GM18909 (cell line): Measurements from ENCODE around the gene NUP35.
"Not testable (repeated sequence)": the region's sequence is repeated elsewhere in the genome, so short reads cannot be mapped to it uniquely, and the experiment has no call there.

Source experiments
- ATAC-seq: cut with Tn5 transposase; IDR thresholded peaks from one replicate; pipeline ENCODE4 v1.9.1; 2021; ENCODE audit warnings: mild to moderate bottlenecking; ENCODE audit not compliant: unreplicated experiment, poor library complexity

NUP35 gene

DNA sequence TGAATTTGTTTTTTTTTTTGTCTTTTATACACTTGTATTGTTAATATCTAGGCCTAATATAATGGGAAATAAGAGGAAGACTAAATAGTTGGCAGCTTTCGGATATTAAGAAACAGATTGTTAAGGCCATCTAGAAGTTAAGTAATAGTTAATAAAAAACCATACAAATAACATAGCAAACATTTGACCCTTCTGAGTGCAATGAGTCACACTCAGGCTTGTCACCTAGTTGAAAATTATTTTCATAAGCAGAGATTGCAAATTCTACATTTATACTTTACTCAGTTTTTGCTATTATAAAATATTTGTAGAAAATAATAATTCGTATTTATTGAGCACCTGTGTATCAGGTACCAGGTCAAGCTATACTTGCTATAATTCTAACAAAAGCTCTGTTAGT lies 2.4 kb downstream of the NUP35 start:
- ATAC-seq = no peak

- ATAC-seq = no peak
These were observed 9.8 kb downstream of the NUP35 start for GRCh38 chr2:183134016-183134415.

- ATAC-seq = no peak
These were observed 24.7 kb downstream of the NUP35 start for GRCh38 chr2:183148955-183149354.

DNA sequence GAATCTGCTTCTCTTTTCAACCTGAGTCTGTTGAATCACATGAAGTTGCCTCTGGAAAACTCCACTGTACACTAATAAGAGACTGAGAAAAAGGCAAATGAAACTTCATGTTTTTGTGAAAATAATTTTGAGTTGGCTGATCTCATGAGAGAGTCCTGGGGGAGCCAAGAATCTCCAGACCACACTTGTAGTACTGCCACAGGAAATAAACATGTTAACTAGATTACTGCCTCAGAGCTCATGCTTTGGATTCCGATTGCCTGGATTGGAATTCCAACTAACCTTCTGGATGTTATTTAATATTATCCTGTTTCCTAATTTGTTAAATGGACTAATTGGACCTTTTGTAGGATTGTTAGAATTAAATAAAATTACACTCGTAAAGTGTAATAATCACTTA lies 25.2 kb downstream of the NUP35 start:
- no peak for ATAC-seq

GRCh38 chr2:183152280-183152679 lies 28.0 kb downstream of the NUP35 start:
- ATAC-seq = not testable (repeated sequence)

DNA sequence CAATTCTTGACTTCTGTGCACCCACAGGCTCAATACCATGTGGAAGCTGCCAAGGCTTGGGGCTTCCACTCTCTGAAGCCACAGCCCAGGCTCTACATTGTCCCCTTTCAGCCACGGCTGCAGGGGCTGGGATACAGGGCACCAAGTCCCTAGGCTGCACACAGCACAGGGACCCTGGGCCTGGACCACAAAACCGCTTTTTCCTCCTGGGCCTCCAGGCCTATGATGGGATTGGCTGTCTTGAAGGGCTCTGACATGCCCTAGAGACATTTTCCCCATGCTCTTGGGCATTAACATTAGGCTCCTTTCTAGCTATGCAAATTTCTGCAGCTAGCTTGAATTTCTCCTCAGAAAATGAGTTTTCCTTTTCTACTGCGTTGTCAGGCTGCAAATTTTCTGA lies 29.7 kb downstream of the NUP35 start:
- no peak for ATAC-seq

DNA sequence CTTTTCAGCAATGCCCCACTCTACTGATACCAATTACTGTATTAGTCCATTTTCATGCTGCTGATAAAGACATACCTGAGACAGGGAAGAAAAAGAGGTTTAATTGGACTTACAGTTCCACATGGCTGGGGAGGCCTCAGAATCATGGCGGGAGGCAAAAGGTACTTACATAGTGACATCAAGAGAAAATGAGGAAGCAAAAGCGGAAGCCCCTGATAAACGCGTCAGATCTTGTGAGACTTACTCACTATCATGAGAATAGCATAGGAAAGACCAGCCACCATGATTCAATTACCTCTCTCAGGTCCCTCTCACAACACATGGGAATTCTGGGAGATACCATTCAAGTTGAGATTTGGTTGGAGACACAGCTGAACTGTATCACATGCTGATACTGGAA lies 30.5 kb downstream of the NUP35 start:
- not testable (repeated sequence) for ATAC-seq

DNA sequence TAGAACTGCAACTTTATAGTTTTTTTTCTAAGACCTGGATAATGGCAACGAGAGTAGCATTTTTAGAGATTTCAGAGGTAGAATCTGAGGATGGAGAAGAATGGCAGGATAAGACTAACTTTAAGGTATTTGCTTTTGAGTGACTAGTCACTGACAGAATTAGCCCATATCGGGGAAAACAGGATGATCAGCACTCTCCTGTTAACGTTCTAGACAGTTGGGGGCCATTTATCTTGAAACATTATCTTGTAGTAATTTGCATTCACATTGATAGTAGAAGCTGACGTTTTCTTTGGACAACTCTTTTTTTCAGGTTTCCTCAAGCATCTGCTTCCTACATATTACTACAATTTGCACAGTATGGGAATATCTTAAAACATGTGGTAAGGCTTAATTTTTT lies 32.9 kb downstream of the NUP35 start:
- no peak for ATAC-seq

- ATAC-seq = no peak
These were observed 38.1 kb downstream of the NUP35 start for GRCh38 chr2:183162362-183162761.

DNA sequence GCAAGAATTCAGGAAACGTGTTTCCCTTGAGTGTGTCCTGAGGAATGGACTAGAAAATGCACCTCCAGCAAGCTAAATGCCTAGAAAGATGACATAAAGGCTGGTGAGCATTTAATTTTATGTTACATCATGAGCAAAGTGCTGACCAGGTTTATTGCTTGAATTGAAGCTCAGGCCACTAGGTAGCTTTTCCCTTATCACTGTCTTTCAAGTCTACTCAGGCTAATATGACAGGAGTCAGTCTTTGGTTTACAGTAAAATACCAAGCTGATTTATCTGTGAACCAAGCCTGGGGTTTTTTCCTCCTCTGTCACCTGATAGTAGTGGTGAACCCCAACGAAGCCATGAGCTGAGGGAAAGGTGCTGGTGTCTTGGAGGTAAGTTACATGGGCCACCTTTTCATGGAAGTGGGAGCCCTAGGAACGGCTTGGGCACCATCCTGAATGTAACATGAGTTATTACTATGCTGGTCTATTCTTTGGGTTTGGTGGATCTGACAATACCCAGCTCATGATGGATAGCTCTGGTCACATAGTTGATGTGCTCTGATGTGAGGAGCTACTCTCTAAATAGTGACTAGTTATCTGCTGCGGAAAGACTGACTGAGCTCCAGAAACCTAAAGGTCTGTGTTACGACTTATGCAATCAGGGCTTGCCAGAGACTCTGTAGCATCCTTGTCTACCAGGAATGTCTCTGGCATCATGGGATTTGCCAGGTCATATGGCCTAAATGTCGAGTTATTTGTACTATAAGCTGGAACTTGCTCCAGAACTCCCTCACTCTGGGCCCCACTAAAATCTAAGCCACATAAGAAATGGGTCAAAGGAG lies 39.8 kb downstream of the NUP35 start:
- no peak for ATAC-seq

DNA sequence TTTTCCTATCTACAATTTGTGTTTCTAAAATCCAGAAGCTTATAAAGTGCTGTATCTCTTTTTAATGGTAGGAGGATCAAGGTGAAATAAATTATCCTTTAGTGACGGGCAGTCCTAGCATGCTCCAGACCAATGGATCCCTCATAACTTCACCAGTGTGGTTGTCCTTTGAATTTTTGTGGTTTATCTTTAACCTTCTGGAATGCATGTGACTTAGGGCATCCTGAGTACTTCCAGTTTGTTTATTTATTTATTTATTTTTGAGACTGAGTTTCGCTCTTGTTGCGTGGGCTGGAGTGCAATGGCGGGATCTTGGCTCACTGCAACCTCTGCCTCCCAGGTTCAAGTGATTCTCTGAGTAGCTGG lies 40.4 kb downstream of the NUP35 start:
- no peak for ATAC-seq

DNA sequence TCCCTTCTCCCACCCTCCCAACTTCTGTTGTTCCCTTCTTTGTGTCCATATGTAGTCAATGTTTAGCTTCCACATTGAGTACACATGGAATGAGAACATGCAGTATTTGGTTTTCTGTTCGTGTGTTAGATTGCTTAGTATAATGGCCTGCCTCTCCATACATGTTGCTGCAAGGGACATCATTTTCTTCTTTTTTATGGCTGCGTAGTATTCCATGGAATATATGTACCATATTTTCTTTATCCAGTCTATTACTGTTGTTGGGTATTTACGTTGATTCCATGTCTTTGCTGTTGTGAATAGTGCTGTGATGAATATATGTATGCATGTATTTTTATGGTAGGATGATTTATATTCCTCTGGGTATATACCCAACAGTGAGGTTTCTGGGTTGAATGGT lies 42.0 kb downstream of the NUP35 start:
- ATAC-seq = no peak

- not testable (repeated sequence) for ATAC-seq
These were observed 42.7 kb downstream of the NUP35 start for GRCh38 chr2:183166976-183167375.

GRCh38 chr2:183172220-183172887 lies 48.1 kb downstream of the NUP35 start:
- no peak for ATAC-seq

DNA sequence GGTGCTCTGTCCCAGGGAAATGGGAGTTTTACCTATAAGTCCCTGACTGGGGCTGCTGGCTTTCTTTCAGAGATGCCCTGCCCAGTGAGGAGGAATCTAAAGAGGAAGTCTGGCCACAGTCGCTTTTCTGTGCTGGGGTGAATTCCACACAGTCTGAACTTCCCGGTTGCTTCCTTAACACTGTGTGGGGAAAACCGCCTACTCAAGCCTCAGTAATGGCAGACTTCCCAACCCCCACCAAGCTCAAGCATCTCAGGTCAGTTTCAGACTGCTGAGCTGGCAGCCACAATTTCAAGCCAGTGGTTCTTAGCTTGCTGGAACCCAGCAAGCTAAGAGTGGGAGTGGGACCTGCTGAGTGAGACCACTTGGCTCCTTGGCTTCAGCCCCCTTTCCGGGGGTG lies 54.9 kb downstream of the NUP35 start:
- ATAC-seq = no peak

DNA sequence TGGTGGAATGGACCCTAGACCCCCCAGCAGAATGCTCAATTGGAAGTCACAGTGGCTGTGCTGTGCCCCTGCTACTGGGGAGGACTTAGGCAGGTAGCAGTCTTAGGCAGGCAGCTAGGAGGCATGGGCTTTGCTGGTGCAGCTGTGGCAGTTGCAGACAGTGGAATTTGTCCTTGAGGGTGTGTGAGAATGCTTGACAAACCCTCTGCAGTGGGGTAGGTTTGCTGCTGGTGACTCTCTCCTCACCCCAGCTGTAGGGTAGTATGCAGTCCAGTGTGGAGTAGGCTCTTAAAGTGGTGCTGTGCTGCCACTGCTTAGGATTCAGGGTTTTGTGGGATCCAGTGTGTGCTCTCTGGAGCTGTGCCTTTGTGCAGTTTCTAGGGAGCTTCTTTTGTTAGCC lies 61.3 kb downstream of the NUP35 start:
- no peak for ATAC-seq

DNA sequence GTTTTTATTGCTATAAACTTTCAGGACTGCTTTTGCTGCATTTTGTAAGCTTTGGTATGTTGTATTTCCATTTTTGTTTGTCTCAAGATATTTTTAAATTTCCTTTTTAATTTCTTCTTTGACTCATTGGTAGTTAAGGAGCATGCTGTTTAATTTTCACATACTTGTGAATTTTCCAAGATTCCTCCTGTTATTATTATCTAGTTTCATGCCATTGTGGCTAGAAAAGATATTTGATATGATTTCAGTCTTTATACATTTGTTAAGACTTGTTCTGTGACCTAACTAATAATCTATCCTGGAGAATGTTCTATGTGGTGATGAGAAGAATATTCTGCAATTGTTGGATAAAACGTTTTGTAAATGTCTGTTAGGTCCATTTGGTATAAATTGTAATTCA lies 62.1 kb downstream of the NUP35 start:
- ATAC-seq = no peak

DNA sequence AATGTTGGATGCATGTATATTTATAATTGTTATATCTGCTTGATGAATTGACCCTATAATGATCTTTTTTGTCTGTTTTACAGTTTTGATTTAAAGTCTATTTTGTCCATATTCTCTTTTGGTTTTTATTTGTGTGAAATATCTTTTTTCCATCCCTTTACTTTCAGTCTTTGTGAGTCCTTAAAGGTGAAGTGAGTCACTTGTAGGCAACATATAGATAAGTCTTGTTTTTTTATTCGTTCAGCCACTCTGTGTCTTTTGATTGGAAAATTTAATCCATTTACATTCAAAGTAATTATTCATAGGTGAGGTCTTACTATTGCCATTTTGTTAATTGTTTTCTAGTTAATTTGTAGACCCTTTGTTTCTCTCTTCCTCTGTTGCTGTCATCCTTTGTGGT lies 62.5 kb downstream of the NUP35 start:
- ATAC-seq = no peak

- no peak for ATAC-seq
These were observed 68.1 kb downstream of the NUP35 start for GRCh38 chr2:183192343-183192742.

DNA sequence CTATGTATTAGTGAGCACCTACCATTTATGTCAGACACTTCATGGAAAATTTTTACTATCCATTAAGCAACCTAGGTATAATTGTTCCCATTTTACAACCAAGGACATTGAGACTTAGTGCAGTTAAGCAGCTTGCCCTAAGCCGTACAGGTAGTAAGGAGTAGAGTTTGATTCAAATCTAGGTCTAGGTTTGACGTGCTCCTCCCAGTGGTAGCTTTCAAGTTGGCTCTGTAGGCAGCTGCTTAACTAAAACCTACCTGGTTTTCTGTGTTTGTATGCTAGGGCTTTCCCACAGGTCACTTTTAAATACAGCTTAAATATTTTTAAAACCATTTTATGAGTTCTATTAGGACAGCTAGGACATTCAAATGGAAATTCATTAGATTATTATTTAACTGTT lies 69.7 kb downstream of the NUP35 start:
- no peak for ATAC-seq

- ATAC-seq = no peak
These were observed 71.2 kb downstream of the NUP35 start for GRCh38 chr2:183195397-183195796.

GRCh38 chr2:183195998-183196409 lies 71.8 kb downstream of the NUP35 start:
- ATAC-seq = no peak
